PC-9 (cell line): Measurements from ENCODE around the gene TMEM150C. TPM values are rescaled to one million over a fixed set of nuclear protein-coding genes. Genes with fewer than 3 reads are reported as not detected.

Experiments
- BruUV-seq: library from RNA; stranded (reverse); fragments of 400-500 nt; replicated peaks from 2 replicates; lab custom pipeline; 2021; lab: Mats Ljungman, UMichigan
- CTCF ChIA-PET: fragments of 300-600 bp; sonication (Branson Sonifier 250); formaldehyde crosslinking; loops from one replicate; lab custom pipeline; 2022; ENCODE audit warnings: antibody characterized with exemption; lab: Charles Lee
- POLR2A ChIA-PET: fragments of 300-600 bp; sonication (Branson Sonifier 250); formaldehyde crosslinking; loops from one replicate; lab custom pipeline; 2022; ENCODE audit warnings: antibody characterized with exemption; ENCODE audit not compliant: unreplicated experiment; lab: Charles Lee
- DNase-seq, 2 experiments: peaks; one replicate each; pipeline versions ENCODE4 v3.0.0 to v3.0.0-alpha.2; 2015 to 2022; ENCODE audit warnings: mixed read lengths in 1 of 2
- H2AFZ ChIP-seq: fragments of 200-600 bp; sonication (generic); 2 replicates; pipeline ENCODE4 v1.8.1; 2017; ENCODE audit warnings: antibody characterized with exemption
- H3F3A ChIP-seq: fragments of 200-600 bp; sonication (generic); 2 replicates; pipeline ENCODE4 v1.8.1; 2017; ENCODE audit warnings: antibody characterized with exemption, mild to moderate bottlenecking, low read depth; ENCODE audit not compliant: insufficient read depth
- H3K27ac ChIP-seq: fragments of 200-600 bp; sonication (generic); 2 replicates; pipeline ENCODE4 v1.6.1; 2016; ENCODE audit warnings: mixed run types
- H3K27me3 ChIP-seq: fragments of 200-600 bp; sonication (generic); 2 replicates; pipeline ENCODE4 v1.6.1; 2016; ENCODE audit warnings: low read depth, mixed run types; ENCODE audit not compliant: insufficient read depth
- H3K36me3 ChIP-seq: fragments of 200-600 bp; sonication (generic); 2 replicates; pipeline ENCODE4 v1.6.1; 2016; ENCODE audit warnings: low read depth, mixed run types
- H3K4me1 ChIP-seq: fragments of 200-600 bp; sonication (generic); replicated peaks from 2 replicates; pipeline ENCODE4 v1.6.1; 2016; ENCODE audit warnings: mixed run types; ENCODE audit not compliant: insufficient read depth
- H3K4me2 ChIP-seq: fragments of 200-600 bp; sonication (generic); 2 replicates; pipeline ENCODE4 v1.6.1; 2017; ENCODE audit warnings: mixed run types
- H3K4me3 ChIP-seq: fragments of 200-600 bp; sonication (generic); 2 replicates; pipeline ENCODE4 v1.6.1; 2016; ENCODE audit warnings: mixed run types
- H3K79me2 ChIP-seq: fragments of 200-600 bp; sonication (generic); 2 replicates; pipeline ENCODE4 v1.6.1; 2017; ENCODE audit warnings: low read depth, mixed run types
- H3K9me2 ChIP-seq: fragments of 200-600 bp; sonication (generic); 2 replicates; pipeline ENCODE4 v1.8.1; 2017; ENCODE audit warnings: mild to moderate bottlenecking; ENCODE audit not compliant: insufficient read depth
- H3K9me3 ChIP-seq: fragments of 200-600 bp; sonication (generic); 2 replicates; pipeline ENCODE4 v1.8.1; 2016; ENCODE audit warnings: low read depth; ENCODE audit not compliant: insufficient read depth
- H4K20me1 ChIP-seq: fragments of 200-600 bp; sonication (generic); 2 replicates; pipeline ENCODE4 v1.8.1; 2017; ENCODE audit not compliant: insufficient read depth
- EZH2 ChIP-seq: fragments of 200-600 bp; sonication (generic); IDR thresholded peaks from 2 replicates; pipeline ENCODE4 v1.8.0; 2017; ENCODE audit warnings: antibody characterized with exemption, low read depth
- intact Hi-C: fragments of 100-400 bp; cut with micrococcal nuclease; formaldehyde crosslinking; loops from one replicate; pipeline ENCODE4 v1.10.0; 2022; ENCODE audit not compliant: unreplicated experiment
- total RNA-seq: library from RNA; stranded (reverse); gene quantifications from 2 replicates; pipeline ENCODE4 v1.2.3, GENCODE V29; 2021
- TF ChIP-seq, protein P1 (sequence below): fragments of 200-600 bp; sonication (generic); conservative IDR thresholded peaks from 2 replicates; pipeline ENCODE4 v1.6.1; 2017; ENCODE audit warnings: mixed run types, antibody characterized with exemption, mild to moderate bottlenecking, moderate library complexity

The TMEM150C gene
- total RNA-seq, 1 experiment from 2014 or later = 0.74 TPM

DNA sequence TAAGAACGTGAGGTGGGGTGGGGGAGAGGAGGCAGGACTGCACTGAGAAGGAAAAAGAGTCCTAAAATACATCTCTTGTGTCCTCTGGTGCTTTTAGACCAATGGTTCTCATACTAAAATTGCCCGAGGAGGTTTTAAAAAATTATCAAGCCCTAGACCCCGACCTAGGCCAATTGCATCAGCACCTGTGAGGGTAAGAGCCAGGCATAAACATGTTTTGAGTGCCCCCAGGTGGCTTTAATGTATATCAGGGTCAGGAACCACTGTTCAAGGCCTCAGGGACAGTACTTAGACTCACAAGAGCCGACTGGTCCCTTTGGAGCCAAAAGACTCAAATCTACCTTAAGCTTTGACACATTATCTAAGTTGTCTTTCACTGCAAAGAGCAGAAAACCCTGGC lies 37.5 kb upstream of the TMEM150C start:
- Histone ChIP-seq H3K36me3 (no peaks in the 10 kb centered on the region), H3K4me1 (no peaks in the 10 kb centered on the region), H3K27ac (no peak overlapping the region), H3K27me3 (no peaks in the 10 kb centered on the region), H4K20me1 (no peaks in the 10 kb centered on the region), H3K9me2 (no peaks in the 10 kb centered on the region), H3K4me2 (no peak overlapping the region), H2AFZ (no peak overlapping the region), H3K9me3 (no peaks in the 10 kb centered on the region), H3K79me2 (no peaks in the 10 kb centered on the region), H3F3A (no peaks in the 10 kb centered on the region), H3K4me3 (no peak overlapping the region)
- POLR2A ChIA-PET = no interaction called here
- intact Hi-C loops = no loop called here
- BruUV-seq = no TSS peak
- CTCF ChIA-PET = no interaction called here
- no peak for DNase-seq
- TF ChIP-seq, protein P1, sequence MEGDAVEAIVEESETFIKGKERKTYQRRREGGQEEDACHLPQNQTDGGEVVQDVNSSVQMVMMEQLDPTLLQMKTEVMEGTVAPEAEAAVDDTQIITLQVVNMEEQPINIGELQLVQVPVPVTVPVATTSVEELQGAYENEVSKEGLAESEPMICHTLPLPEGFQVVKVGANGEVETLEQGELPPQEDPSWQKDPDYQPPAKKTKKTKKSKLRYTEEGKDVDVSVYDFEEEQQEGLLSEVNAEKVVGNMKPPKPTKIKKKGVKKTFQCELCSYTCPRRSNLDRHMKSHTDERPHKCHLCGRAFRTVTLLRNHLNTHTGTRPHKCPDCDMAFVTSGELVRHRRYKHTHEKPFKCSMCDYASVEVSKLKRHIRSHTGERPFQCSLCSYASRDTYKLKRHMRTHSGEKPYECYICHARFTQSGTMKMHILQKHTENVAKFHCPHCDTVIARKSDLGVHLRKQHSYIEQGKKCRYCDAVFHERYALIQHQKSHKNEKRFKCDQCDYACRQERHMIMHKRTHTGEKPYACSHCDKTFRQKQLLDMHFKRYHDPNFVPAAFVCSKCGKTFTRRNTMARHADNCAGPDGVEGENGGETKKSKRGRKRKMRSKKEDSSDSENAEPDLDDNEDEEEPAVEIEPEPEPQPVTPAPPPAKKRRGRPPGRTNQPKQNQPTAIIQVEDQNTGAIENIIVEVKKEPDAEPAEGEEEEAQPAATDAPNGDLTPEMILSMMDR = no peak
- TF ChIP-seq EZH2 = no peak

DNA sequence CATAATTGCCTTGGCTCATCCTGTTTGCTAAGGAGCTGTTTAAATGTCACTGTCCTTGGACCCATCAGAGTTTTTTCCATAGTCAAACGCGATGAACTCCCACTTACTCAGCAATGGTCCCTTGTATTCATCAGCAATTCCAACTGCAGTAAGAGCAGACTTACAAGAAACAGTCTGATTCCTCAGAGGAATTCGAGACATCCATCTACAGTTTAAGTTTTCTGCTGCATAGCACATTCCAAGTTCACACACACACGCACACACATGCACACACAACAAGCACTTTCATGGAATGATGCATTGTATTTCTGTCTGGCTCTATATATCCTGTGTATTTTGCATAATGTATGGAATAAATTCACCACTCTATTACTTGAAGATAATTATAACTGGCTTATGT lies 32.7 kb upstream of the TMEM150C start:
- no peaks in the 10 kb centered on the region for H3K79me2 ChIP-seq
- H3K27me3 ChIP-seq = no peaks in the 10 kb centered on the region
- H3K9me3 ChIP-seq = no peaks in the 10 kb centered on the region
- TF ChIP-seq EZH2 = no peak
- TF ChIP-seq, protein P1 = no peak
- no TSS peak for BruUV-seq
- H3K9me2 ChIP-seq = no peaks in the 10 kb centered on the region
- no peak overlapping the region for H2AFZ ChIP-seq
- H3K4me3 ChIP-seq = no peak overlapping the region
- ChIA-PET CTCF (no interaction called here), POLR2A (no interaction called here)
- H4K20me1 ChIP-seq = no peaks in the 10 kb centered on the region
- H3K27ac ChIP-seq = no peak overlapping the region
- no peaks in the 10 kb centered on the region for H3K4me1 ChIP-seq
- DNase-seq = no peak
- no peaks in the 10 kb centered on the region for H3K36me3 ChIP-seq
- no peaks in the 10 kb centered on the region for H3F3A ChIP-seq
- no peak overlapping the region for H3K4me2 ChIP-seq
- intact Hi-C loops = no loop called here

DNA sequence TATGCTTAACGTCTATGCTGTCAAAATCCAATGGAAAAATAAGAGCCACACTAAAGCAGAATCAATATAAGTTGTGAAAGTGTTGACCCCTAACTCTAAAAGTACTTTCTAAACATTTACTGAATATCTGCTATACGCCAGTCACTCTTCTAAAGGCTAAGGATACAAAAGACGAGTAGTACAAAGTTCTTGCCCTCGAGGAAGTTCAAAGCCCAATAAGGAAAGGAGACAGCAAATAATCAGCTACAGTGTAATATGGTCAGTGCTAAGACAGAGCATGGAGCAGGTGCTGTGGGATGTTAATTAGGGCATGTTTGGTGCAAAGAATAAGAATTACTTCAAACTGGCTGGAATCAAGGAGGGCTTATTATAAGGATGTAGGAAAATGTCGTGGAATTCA lies 31.6 kb upstream of the TMEM150C start:
- H3K9me2 ChIP-seq = no peaks in the 10 kb centered on the region
- ChIA-PET POLR2A (no interaction called here), CTCF (no interaction called here)
- no peaks in the 10 kb centered on the region for H3K36me3 ChIP-seq
- no peaks in the 10 kb centered on the region for H3K4me1 ChIP-seq
- H3K4me3 ChIP-seq = no peak overlapping the region
- H3K27me3 ChIP-seq = no peaks in the 10 kb centered on the region
- no TSS peak for BruUV-seq
- H3K9me3 ChIP-seq = no peaks in the 10 kb centered on the region
- H2AFZ ChIP-seq = no peak overlapping the region
- H3K27ac ChIP-seq = no peak overlapping the region
- intact Hi-C loops = no loop called here
- DNase-seq = no peak
- H3K4me2 ChIP-seq = no peak overlapping the region
- TF ChIP-seq, protein P1 = no peak
- no peak for TF ChIP-seq EZH2
- no peaks in the 10 kb centered on the region for H3F3A ChIP-seq
- H3K79me2 ChIP-seq = no peaks in the 10 kb centered on the region
- H4K20me1 ChIP-seq = no peaks in the 10 kb centered on the region
